Activated T-cell treated with anti-CD3 and anti-CD28 coated beads, Interleukin-2, amount 50 U/mL, for 72 hours (primary cell): ENCODE data around the gene CRB1. TPM values are rescaled to one million over a fixed set of nuclear protein-coding genes. Genes with fewer than 3 reads are reported as not detected.

ENCODE experiments used
- ATAC-seq, 2 donors: fragments of 150-1000 bp; cut with Tn5 transposase; replicated peaks in 1 of 2; 2 replicates each; pipeline ENCODE4 v1.10.0; 2021; ENCODE audit warnings: moderate library complexity in 2 of 2, mild to moderate bottlenecking in 1 of 2
- DNase-seq, 2 donors: peaks; one replicate each; pipeline ENCODE4 v3.0.0; 2021 to 2022; ENCODE audit warnings: mixed read lengths in 1 of 2
- H3K27ac Mint-ChIP-seq: one replicate; pipeline ENCODE4 v1.8.0; 2022; ENCODE audit warnings: mild to moderate bottlenecking, moderate library complexity, mixed read lengths
- H3K27me3 Mint-ChIP-seq: one replicate; pipeline ENCODE4 v1.8.0; 2022; ENCODE audit warnings: low read depth, mixed read lengths
- H3K36me3 Mint-ChIP-seq, 2 donors: one replicate each; pipeline ENCODE4 v1.8.0; 2022; ENCODE audit warnings: mixed read lengths in 2 of 2, mild to moderate bottlenecking in 1 of 2; ENCODE audit not compliant: insufficient read depth in 2 of 2
- H3K4me1 Mint-ChIP-seq: one replicate; pipeline ENCODE4 v1.8.0; 2022; ENCODE audit warnings: low read depth, mixed read lengths
- H3K4me3 Mint-ChIP-seq, 2 donors: one replicate each; pipeline ENCODE4 v1.8.0; 2022; ENCODE audit warnings: mild to moderate bottlenecking in 2 of 2, mixed read lengths in 2 of 2, moderate library complexity in 2 of 2
- H3K9me3 Mint-ChIP-seq, 2 donors: one replicate each; pipeline ENCODE4 v1.8.0; 2022; ENCODE audit warnings: mixed read lengths in 2 of 2
- total RNA-seq, 2 donors: library from RNA; stranded (reverse); gene quantifications; one replicate each; pipeline ENCODE4 v1.2.3, GENCODE V29; 2022

The CRB1 gene
- total RNA-seq, 2 donors from 2014 or later: 0.48 TPM; not detected in 1

DNA sequence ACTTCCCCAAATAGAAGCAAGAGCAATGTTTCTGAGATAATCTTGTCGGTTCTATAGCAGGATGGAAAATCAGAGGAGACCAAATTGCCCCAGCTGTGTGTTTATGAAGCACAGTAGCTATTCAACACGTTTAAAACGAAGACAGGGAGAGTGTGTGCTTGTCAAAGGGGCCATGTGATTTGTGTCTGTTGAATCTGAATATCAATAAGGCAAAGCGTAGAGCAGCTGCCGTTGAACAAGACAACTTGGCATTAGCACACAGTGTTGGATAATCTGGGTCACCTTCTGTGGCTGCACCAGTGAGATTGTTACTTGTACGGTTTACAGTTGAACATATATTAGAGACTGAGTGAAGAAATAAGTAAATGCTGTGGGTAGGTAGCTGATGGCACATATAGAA is 1.0 kb downstream of the CRB1 start:
- no peak for DNase-seq

DNA sequence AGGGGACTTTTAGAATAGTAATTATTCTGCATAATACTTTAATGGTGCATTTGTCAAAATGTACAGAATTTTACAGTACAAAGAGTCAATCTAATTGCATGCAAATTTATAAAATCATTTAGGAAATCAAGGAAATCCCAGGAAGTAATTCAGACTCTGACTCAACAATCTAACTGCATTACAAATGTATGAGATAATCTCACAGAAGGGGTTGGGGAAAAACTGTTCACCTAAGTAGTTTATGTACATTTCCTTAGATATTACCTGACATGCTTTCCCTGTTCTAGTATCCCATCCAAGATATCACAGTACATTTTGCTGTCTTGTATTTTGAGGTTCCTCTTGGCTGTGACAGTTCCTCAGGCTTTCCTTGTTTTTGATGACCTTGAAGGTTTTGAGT is 4.7 kb downstream of the CRB1 start:
- DNase-seq (no peak), ATAC-seq (no peak)
- H3K9me3 Mint-ChIP-seq: no peaks in the 10 kb centered on the region
- no peaks in the 10 kb centered on the region for H3K36me3 Mint-ChIP-seq
- H3K27ac Mint-ChIP-seq: no peak overlapping the region
- H3K27me3 Mint-ChIP-seq: no peaks in the 10 kb centered on the region
- no peak overlapping the region for H3K4me3 Mint-ChIP-seq
- no peaks in the 10 kb centered on the region for H3K4me1 Mint-ChIP-seq

More for the DNA sequence above, 1.0 kb downstream of the CRB1 start:
- Mint-ChIP-seq H3K4me1 (no peaks in the 10 kb centered on the region), H3K27ac (no peak overlapping the region), H3K9me3 (no peaks in the 10 kb centered on the region), H3K36me3 (no peaks in the 10 kb centered on the region), H3K4me3 (no peak overlapping the region), H3K27me3 (no peaks in the 10 kb centered on the region)
- ATAC-seq: no peak

DNA sequence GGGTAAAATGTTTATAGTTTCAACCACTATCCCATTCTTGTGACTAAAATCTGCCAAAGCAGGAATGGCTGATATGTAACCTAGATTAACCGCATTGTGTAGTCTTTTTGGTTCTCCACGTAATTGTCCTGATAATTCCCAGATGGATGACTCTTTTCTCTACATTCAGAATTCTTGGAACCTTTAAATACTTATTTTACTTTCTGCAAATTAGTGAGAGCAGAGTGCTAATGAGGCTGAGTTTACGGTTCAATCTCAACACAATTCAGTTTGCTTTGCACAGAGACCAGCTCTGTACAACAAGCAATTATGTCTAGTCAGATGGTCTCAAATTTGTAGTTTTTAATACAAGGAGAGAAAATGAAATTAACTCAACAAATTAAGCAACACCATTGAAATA is 9.1 kb downstream of the CRB1 start:
- no peak overlapping the region for H3K27ac Mint-ChIP-seq
- ATAC-seq (no peak), DNase-seq (no peak)
- no peak overlapping the region for H3K4me3 Mint-ChIP-seq
- H3K27me3 Mint-ChIP-seq: peaks cover 8% of the 10 kb centered on the region
- no peaks in the 10 kb centered on the region for H3K9me3 Mint-ChIP-seq
- no peaks in the 10 kb centered on the region for H3K36me3 Mint-ChIP-seq
- no peaks in the 10 kb centered on the region for H3K4me1 Mint-ChIP-seq

DNA sequence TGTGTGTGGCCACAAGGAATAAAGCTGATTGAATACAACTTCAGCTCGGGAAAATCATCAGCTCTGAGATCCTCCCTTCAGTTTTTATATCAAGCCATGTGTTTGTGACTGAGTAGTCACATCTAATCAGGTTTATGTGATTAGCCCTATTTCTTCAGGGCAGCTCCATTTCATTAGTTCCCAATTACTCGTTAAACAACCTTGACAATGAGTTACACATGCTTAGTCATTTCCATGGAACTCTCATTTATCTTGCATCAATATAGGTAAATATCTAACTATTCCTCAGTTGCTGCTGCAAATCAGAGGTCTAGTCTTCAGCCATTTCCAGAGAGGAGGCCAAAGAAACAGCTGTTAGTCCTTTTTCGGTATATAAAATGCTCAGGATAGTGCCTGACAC is 16.3 kb downstream of the CRB1 start:
- Mint-ChIP-seq H3K36me3 (no peaks in the 10 kb centered on the region), H3K27ac (no peak overlapping the region), H3K4me3 (no peak overlapping the region), H3K9me3 (no peaks in the 10 kb centered on the region), H3K27me3 (peaks cover 8% of the 10 kb centered on the region), H3K4me1 (no peaks in the 10 kb centered on the region)
- ATAC-seq: no peak
- no peak for DNase-seq

DNA sequence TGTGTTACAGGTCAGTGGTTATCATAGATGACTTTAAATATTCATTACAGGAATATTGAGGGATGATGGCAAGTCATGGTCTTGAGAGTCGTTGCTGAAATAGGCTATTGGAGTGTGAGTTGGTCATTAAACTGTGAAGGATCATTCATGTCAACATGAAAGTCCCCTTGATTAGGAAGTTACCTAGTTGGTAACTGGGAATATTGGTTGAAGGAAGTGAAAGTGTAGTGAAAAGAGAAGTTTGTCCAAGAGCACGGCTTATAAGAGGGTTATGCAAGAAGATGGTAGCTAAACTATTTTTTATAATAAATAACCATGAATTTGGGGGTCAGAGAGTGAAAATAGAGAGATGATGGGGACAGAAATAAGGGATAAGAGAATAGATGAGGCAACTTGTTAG is 16.9 kb downstream of the CRB1 start:
- DNase-seq (no peak), ATAC-seq (no peak)
- H3K27ac Mint-ChIP-seq: no peak overlapping the region
- no peaks in the 10 kb centered on the region for H3K4me1 Mint-ChIP-seq
- H3K4me3 Mint-ChIP-seq: no peak overlapping the region
- H3K9me3 Mint-ChIP-seq: no peaks in the 10 kb centered on the region
- no peaks in the 10 kb centered on the region for H3K36me3 Mint-ChIP-seq
- H3K27me3 Mint-ChIP-seq: peaks cover 8% of the 10 kb centered on the region

DNA sequence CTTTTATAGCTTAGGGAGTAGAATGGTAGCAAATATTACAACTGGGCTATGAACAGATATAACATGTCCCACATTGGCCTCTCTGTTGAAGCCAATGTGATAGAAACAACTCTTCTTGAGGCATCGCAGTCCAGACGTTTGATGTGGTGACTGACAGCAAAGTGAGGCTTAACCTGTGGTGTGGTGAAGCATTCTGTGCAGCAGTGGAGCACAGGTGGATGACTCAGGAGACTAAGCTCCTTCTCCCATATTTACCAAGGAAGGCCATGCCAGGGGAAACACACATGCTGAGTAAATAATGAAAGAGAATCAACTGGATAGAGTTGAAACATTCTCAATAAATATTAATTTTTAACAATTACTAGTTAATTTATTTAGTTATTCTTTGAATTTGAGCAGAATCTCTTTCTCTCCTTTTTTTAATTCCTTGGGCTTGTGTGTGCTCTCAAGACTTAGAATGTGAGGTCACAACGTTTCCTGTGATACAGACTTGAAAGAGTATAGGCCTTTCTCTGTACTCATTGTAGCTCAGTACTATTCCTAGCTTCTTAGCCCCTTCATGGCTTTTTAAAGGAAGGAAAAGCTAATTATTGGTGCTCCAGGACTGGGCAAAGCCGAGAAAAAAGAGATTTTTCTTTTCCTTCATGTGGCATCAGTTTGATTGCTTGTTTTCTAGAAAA is 17.6 kb downstream of the CRB1 start:
- Mint-ChIP-seq H3K9me3 (no peaks in the 10 kb centered on the region), H3K36me3 (no peaks in the 10 kb centered on the region), H3K27me3 (peaks cover 8% of the 10 kb centered on the region), H3K27ac (no peak overlapping the region), H3K4me3 (no peak overlapping the region), H3K4me1 (no peaks in the 10 kb centered on the region)
- no peak for ATAC-seq
- no peak for DNase-seq

DNA sequence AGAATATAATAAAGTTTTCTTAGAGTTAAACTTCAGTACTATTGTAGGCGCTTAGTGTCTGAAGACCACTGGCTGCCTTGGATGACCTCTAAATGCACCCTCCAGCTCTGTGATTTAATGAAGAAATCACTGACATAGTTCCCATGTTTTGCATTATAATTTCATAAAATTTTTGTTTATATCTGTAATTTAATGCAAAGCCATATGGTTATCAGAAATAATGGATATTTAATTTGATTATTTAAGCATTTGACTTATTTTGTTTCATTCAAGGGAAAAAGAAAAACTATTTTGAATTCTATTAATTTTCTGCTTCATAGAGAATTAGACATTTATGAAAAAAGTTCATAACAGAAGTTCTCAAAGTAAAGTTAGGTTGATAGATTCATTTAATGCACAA is 18.6 kb downstream of the CRB1 start:
- Mint-ChIP-seq H3K27me3 (no peaks in the 10 kb centered on the region), H3K4me3 (no peak overlapping the region), H3K36me3 (no peaks in the 10 kb centered on the region), H3K4me1 (no peaks in the 10 kb centered on the region), H3K27ac (no peak overlapping the region), H3K9me3 (peaks cover under 1% of the 10 kb centered on the region in 2 donors)
- ATAC-seq (no peak), DNase-seq (no peak)

DNA sequence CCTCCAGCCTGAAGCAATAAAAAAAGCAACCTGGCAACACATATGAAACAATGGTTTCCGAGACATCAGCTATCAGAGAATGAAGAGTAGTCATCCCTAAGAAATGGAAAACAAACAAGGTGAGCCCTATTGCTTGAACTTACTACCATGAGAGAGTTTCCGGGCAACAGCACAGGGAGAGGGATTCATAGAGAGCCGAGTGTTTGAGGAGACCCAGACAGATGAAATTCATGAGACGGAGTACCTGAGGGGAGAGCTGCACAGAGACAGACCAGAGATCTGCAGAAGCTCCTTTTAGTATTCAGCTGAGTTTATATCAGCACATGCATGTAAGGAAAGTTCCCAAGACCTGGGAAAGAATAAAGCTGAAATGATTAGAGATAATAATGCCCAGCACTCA is 19.8 kb downstream of the CRB1 start:
- DNase-seq (no peak), ATAC-seq (no peak)
- Mint-ChIP-seq H3K4me3 (no peak overlapping the region), H3K27ac (no peak overlapping the region), H3K36me3 (no peaks in the 10 kb centered on the region), H3K9me3 (peaks cover 2% of the 10 kb centered on the region in 2 donors), H3K27me3 (no peaks in the 10 kb centered on the region), H3K4me1 (no peaks in the 10 kb centered on the region)

DNA sequence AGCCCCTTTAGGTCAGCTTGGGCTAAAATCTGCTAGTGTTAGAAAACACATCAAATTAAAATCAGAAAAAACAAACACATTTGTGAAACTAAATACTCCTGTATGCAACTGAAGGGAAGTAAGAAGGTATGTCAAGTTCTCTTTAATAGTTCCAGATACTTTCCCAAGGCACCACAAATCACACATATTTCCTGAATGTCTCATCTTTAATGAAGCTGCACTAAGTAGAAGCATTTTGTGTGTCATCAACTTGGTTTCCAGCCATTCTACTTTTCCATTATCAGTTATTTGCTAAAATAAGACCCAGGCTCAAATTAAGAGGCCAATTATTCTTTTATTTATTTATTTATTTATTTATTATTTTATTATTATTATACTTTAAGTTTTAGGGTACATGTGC is 34.7 kb downstream of the CRB1 start:
- H3K36me3 Mint-ChIP-seq: no peaks in the 10 kb centered on the region
- no peaks in the 10 kb centered on the region for H3K4me1 Mint-ChIP-seq
- no peaks in the 10 kb centered on the region for H3K9me3 Mint-ChIP-seq

DNA sequence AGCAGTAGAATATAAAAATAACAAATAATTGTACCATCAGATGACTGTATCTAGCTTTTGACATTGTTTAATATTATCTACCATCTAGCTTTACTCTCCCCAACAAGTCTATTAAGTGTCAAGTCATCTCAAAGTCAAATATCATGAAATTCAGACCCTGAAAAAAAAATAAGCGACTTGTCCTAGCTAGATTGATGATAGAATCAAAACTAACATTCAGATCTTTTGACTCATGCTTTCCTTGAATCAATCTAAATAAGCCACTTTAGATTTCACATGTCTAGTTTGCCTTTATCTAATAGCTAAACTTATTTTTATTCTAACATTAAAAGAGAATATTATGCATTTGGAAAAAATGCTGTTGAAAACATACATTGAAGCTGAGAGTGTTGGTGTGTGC is 35.4 kb downstream of the CRB1 start:
- no peaks in the 10 kb centered on the region for H3K27me3 Mint-ChIP-seq
- DNase-seq: no peak
- no peaks in the 10 kb centered on the region for H3K9me3 Mint-ChIP-seq
- no peaks in the 10 kb centered on the region for H3K4me1 Mint-ChIP-seq
- H3K4me3 Mint-ChIP-seq: no peak overlapping the region
- no peak for ATAC-seq
- no peaks in the 10 kb centered on the region for H3K36me3 Mint-ChIP-seq
- no peak overlapping the region for H3K27ac Mint-ChIP-seq

More for the DNA sequence above, 34.7 kb downstream of the CRB1 start:
- Mint-ChIP-seq H3K4me3 (no peak overlapping the region), H3K27me3 (no peaks in the 10 kb centered on the region), H3K27ac (no peak overlapping the region)
- DNase-seq (no peak), ATAC-seq (no peak)

DNA sequence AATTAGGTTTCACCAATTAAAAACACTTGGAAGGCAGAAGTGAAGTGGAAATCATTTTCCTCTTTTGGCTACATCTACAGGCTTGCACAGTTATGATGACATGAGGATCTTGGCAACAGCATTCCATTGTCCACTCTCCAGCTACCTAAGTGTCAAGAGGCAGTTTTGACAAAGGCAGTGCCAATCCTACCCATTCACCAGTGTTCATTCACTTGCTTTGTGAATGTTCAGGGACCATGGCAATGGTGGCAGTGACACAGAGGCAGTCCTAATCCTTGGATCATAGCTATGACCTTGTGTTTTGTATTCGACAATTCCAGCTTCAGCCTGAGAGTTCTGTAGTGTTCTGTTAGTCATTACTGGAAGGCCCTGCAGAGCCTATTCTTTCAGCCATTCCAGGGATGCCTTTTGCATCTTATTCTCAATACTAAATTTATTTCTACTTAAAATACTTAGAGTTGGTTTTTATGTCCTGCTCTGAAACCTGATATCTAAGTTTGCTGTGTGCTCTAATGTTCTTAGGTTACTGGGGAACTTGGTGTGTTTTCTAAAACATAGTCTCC is 36.7 kb downstream of the CRB1 start:
- DNase-seq: no peak
- Mint-ChIP-seq H3K27me3 (no peaks in the 10 kb centered on the region), H3K9me3 (no peaks in the 10 kb centered on the region), H3K4me3 (no peak overlapping the region), H3K27ac (no peak overlapping the region), H3K36me3 (no peaks in the 10 kb centered on the region), H3K4me1 (no peaks in the 10 kb centered on the region)
- ATAC-seq: no peak

DNA sequence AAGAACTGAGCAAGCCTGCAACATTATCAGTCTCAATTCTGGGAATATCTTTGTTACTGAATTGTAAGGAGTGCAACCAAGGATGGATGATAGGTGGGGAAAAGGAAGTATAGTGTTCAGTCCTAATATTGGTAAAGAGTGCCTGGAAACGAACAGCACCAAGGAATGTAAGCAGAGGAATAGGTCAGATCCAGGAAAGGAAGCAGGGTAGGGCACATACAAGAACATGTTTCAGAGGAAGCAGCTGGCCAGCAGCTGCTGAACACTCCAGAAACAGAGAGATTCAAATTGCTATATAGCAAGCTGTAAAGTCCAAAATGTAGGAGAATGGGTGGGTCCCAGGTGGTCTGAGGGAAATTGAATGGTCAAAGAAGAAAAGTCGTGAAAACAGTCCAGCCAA is 37.9 kb downstream of the CRB1 start:
- Mint-ChIP-seq H3K9me3 (no peaks in the 10 kb centered on the region), H3K27me3 (no peaks in the 10 kb centered on the region), H3K27ac (no peak overlapping the region), H3K4me3 (no peak overlapping the region), H3K36me3 (no peaks in the 10 kb centered on the region), H3K4me1 (no peaks in the 10 kb centered on the region)
- DNase-seq (no peak), ATAC-seq (no peak)

DNA sequence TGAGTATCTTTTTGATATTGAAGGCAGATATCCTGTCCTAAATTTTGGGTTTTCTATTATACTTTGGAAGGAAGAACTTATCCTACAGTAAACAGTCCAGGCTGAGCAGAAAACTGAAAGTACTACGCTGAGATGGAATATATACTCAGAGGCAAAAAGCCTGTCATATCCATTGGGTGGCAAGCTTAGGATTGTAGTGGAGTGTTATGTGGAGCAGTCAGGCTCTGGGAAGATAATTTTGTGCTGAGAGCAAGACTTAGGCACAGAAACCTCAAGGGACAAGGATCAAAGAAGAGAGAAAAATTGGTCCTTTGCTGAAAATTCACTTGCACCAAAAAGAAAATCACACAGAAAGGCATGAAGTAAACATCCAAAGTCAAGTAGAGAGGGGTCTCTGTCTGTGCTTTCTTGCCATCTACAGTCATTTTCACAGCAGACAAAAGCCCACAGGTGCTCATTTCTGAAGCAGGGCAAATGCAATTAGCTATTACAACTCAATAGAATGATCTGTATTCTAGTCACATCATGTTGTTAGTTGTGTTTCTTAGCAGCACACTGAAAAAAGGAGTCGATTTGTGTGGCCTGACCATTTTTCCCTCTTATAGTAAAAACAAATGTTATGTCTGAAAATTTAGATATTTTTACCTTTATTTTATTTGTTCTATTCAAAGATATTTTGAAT is 38.5 kb downstream of the CRB1 start:
- Mint-ChIP-seq H3K27me3 (no peaks in the 10 kb centered on the region), H3K4me3 (no peak overlapping the region), H3K4me1 (no peaks in the 10 kb centered on the region), H3K27ac (no peak overlapping the region), H3K9me3 (no peaks in the 10 kb centered on the region), H3K36me3 (no peaks in the 10 kb centered on the region)
- ATAC-seq: no peak
- DNase-seq: no peak

DNA sequence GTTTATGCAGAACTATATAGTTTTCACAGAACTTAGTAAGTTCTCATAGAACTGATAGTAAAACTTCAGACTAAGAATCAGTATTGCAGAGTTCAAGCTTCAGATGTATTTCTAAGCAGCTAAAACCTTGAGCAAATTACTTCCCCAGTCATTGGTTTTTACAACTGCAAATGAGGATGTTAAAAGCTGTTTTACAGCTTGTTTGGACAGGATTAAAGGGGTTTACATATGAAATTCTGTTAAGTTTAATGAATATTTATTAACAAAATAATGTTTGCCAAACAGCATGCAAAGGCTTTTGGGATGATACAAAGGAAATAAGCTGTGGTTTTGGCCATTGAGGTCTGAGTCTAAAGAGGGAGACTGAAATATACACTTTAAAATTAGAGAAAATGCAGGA is 39.1 kb downstream of the CRB1 start:
- no peak for DNase-seq
- no peak overlapping the region for H3K27ac Mint-ChIP-seq
- H3K36me3 Mint-ChIP-seq: no peaks in the 10 kb centered on the region
- no peak overlapping the region for H3K4me3 Mint-ChIP-seq
- no peak for ATAC-seq
- no peaks in the 10 kb centered on the region for H3K4me1 Mint-ChIP-seq
- no peaks in the 10 kb centered on the region for H3K9me3 Mint-ChIP-seq
- no peaks in the 10 kb centered on the region for H3K27me3 Mint-ChIP-seq
